ENCODE results near the gene PRM1. TPM values are rescaled to one million over a fixed set of nuclear protein-coding genes. Genes with fewer than 3 reads are reported as not detected.

PRM1 gene
- total RNA-seq, 1 donor from 2014 or later: not detected

GRCh38 chr16:11316331-11317015 is 35.3 kb upstream of the PRM1 start:
- Mint-ChIP-seq H3K4me3 (no peak overlapping the region), H3K36me3 (peaks cover 6% of the 10 kb centered on the region), H3K9me3 (peaks cover 5% of the 10 kb centered on the region), H3K27me3 (ENCODE audit: low read depth) (no peaks in the 10 kb centered on the region), H3K27ac (peak overlapping the region; percentile 71), H3K4me1 (peaks cover 48% of the 10 kb centered on the region)
- TF ChIP-seq CTCF (IDR thresholded peaks at IDR 0.05; ENCODE audit: unreplicated experiment): no peak
- no peak for DNase-seq (ENCODE audit: low spot score in 2 of 2, unreplicated experiment in 2 of 2)

- Mint-ChIP-seq H3K4me3 (no peak overlapping the region), H3K4me1 (peaks cover 48% of the 10 kb centered on the region), H3K9me3 (peaks cover 5% of the 10 kb centered on the region), H3K36me3 (peaks cover 6% of the 10 kb centered on the region), H3K27me3 (ENCODE audit: low read depth) (no peaks in the 10 kb centered on the region), H3K27ac (peak overlapping the region; percentile 75)
- DNase-seq (ENCODE audit: low spot score in 2 of 2, unreplicated experiment in 2 of 2): peak in 1 of 2 experiments; percentile 62
- TF ChIP-seq CTCF (IDR thresholded peaks at IDR 0.05; ENCODE audit: unreplicated experiment): no peak
These were observed 34.4 kb upstream of the PRM1 start for GRCh38 chr16:11315510-11315909.

GRCh38 chr16:11314309-11314894 is 33.3 kb upstream of the PRM1 start:
- H3K4me1 Mint-ChIP-seq: peaks cover 50% of the 10 kb centered on the region
- H3K4me3 Mint-ChIP-seq: no peak overlapping the region
- no peak for DNase-seq (ENCODE audit: low spot score in 2 of 2, unreplicated experiment in 2 of 2)
- H3K9me3 Mint-ChIP-seq: peaks cover 5% of the 10 kb centered on the region
- H3K36me3 Mint-ChIP-seq: peaks cover 6% of the 10 kb centered on the region
- no peak for TF ChIP-seq CTCF (IDR thresholded peaks at IDR 0.05; ENCODE audit: unreplicated experiment)
- H3K27me3 Mint-ChIP-seq (ENCODE audit: low read depth): no peaks in the 10 kb centered on the region
- peak overlapping the region; percentile 98 for H3K27ac Mint-ChIP-seq

GRCh38 chr16:11313493-11314308 is 32.6 kb upstream of the PRM1 start:
- H3K36me3 Mint-ChIP-seq: peaks cover 3% of the 10 kb centered on the region
- peak overlapping the region; percentile 98 for H3K27ac Mint-ChIP-seq
- peaks cover 3% of the 10 kb centered on the region for H3K9me3 Mint-ChIP-seq
- no peaks in the 10 kb centered on the region for H3K27me3 Mint-ChIP-seq (ENCODE audit: low read depth)
- TF ChIP-seq CTCF (IDR thresholded peaks at IDR 0.05; ENCODE audit: unreplicated experiment): no peak
- peaks cover 48% of the 10 kb centered on the region for H3K4me1 Mint-ChIP-seq
- no peak for DNase-seq (ENCODE audit: low spot score in 2 of 2, unreplicated experiment in 2 of 2)
- H3K4me3 Mint-ChIP-seq: peak overlapping the region; percentile 10

GRCh38 chr16:11312718-11313492 is 31.8 kb upstream of the PRM1 start:
- peak overlapping the region; percentile 98 for H3K27ac Mint-ChIP-seq
- no peaks in the 10 kb centered on the region for H3K9me3 Mint-ChIP-seq
- peak in 1 of 2 experiments; percentile 61 for DNase-seq (ENCODE audit: low spot score in 2 of 2, unreplicated experiment in 2 of 2)
- no peaks in the 10 kb centered on the region for H3K36me3 Mint-ChIP-seq
- H3K4me1 Mint-ChIP-seq: peaks cover 49% of the 10 kb centered on the region
- H3K4me3 Mint-ChIP-seq: peak overlapping the region; percentile 36
- H3K27me3 Mint-ChIP-seq (ENCODE audit: low read depth): no peaks in the 10 kb centered on the region
- TF ChIP-seq CTCF (IDR thresholded peaks at IDR 0.05; ENCODE audit: unreplicated experiment): no peak

Data from mesothelial cell of epicardium (in vitro differentiated cells).